HL-60 (cell line): Measurements from ENCODE around the gene COX6A2.

Experiments
- DNase-seq, 2 experiments: peaks; one replicate each; pipeline ENCODE4 v3.0.0-alpha.2; 2010 to 2020; ENCODE audit warnings: low read depth in 1 of 2, low spot score in 1 of 2
- H3K27ac ChIP-seq: fragments of 250-450 bp; sonication (Bioruptor Pico); replicated peaks from 2 replicates; pipeline ENCODE4 v1.5.1; 2020; ENCODE audit warnings: mild to moderate bottlenecking, moderate library complexity
- H3K27me3 ChIP-seq: fragments of 250-450 bp; sonication (Bioruptor Pico); 2 replicates; pipeline ENCODE4 v1.5.1; 2021; ENCODE audit warnings: mild to moderate bottlenecking, moderate library complexity; ENCODE audit not compliant: insufficient read depth, poor library complexity, severe bottlenecking
- H3K4me3 ChIP-seq: replicated peaks from 2 replicates; pipeline ENCODE4 v1.5.1; 2011; ENCODE audit warnings: mild to moderate bottlenecking, control low read depth, low read length; ENCODE audit not compliant: insufficient read depth
- GABPA ChIP-seq: IDR thresholded peaks from 2 replicates; pipeline ENCODE4 v1.6.1; 2012; ENCODE audit warnings: low read depth
- POLR2AphosphoS5 ChIP-seq: IDR thresholded peaks from 2 replicates; pipeline ENCODE4 v1.6.1; 2012; ENCODE audit warnings: low read depth
- REST ChIP-seq: IDR thresholded peaks from 2 replicates; pipeline ENCODE4 v1.6.1; 2012; ENCODE audit warnings: low read depth; ENCODE audit not compliant: insufficient replicate concordance
- SPI1 ChIP-seq: IDR thresholded peaks from 2 replicates; pipeline ENCODE4 v1.6.1; 2012; ENCODE audit warnings: low read depth, mild to moderate bottlenecking, borderline replicate concordance
- TF ChIP-seq, protein P1 (sequence below): IDR thresholded peaks from one replicate; pipeline ENCODE4 v1.5.1; 2011; ENCODE audit warnings: low read length, control low read depth, inconsistent platforms; ENCODE audit not compliant: insufficient read depth

COX6A2 gene

GRCh38 chr16:31430380-31431052, 2.4 kb upstream of the COX6A2 start:
- no peak overlapping the region for H3K27ac ChIP-seq

GRCh38 chr16:31429796-31430195, 1.6 kb upstream of the COX6A2 start:
- DNase-seq, result no peak
- Histone ChIP-seq H3K27me3 (no peaks in the 10 kb centered on the region), H3K27ac (no peak overlapping the region), H3K4me3 (no peak overlapping the region)
- TF ChIP-seq REST (no peak), SPI1 (no peak), POLR2AphosphoS5 (no peak), GABPA (no peak)
- TF ChIP-seq, protein P1, sequence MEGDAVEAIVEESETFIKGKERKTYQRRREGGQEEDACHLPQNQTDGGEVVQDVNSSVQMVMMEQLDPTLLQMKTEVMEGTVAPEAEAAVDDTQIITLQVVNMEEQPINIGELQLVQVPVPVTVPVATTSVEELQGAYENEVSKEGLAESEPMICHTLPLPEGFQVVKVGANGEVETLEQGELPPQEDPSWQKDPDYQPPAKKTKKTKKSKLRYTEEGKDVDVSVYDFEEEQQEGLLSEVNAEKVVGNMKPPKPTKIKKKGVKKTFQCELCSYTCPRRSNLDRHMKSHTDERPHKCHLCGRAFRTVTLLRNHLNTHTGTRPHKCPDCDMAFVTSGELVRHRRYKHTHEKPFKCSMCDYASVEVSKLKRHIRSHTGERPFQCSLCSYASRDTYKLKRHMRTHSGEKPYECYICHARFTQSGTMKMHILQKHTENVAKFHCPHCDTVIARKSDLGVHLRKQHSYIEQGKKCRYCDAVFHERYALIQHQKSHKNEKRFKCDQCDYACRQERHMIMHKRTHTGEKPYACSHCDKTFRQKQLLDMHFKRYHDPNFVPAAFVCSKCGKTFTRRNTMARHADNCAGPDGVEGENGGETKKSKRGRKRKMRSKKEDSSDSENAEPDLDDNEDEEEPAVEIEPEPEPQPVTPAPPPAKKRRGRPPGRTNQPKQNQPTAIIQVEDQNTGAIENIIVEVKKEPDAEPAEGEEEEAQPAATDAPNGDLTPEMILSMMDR, result no peak

More at GRCh38 chr16:31430380-31431052, 2.4 kb upstream of the COX6A2 start:
- no peak for TF ChIP-seq REST
- TF ChIP-seq, protein P1, result no peak
- no peak for TF ChIP-seq POLR2AphosphoS5
- TF ChIP-seq GABPA, result no peak
- TF ChIP-seq SPI1, result no peak
- Histone ChIP-seq H3K27me3 (no peaks in the 10 kb centered on the region), H3K4me3 (no peak overlapping the region)
- DNase-seq, result no peak

DNA sequence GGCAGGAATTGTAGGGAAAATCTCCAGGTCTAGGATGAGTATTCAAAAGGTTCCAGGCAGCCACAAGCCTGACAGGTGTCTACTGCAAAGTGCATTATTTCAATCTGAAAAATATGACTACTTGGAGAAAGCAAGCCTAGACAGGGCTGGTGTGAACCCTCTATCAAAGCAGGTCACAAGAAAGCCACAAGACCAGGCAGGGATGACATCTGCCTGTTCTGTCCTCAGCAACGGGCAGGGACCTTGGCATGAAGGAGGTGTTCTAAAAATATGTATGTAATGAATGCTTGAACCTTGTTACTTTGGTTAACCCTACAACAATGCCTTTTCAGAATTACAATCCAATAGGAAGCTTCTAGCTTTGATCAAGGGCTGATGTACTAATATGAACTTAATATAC, 1.2 kb upstream of the COX6A2 start:
- TF ChIP-seq POLR2AphosphoS5 (no peak), SPI1 (no peak), REST (no peak), GABPA (no peak)
- TF ChIP-seq, protein P1, result no peak
- Histone ChIP-seq H3K4me3 (no peak overlapping the region), H3K27me3 (no peaks in the 10 kb centered on the region), H3K27ac (no peak overlapping the region)
- no peak for DNase-seq
